Stomach (tissue), 9 donors: Measurements from ENCODE around the gene UBTD1. TPM values are rescaled to one million over a fixed set of nuclear protein-coding genes. Genes with fewer than 3 reads are reported as not detected.

ENCODE experiments used
- DNase-seq, 2 donors: peaks; one replicate each; pipeline versions ENCODE4 v3.0.0 to v3.0.0-alpha.2; 2013 to 2019
- H3K27ac ChIP-seq, 5 donors: fragments of 200-600 bp in 4 of 5; sonication (generic) in 4 of 5; one replicate each; pipeline ENCODE4 v1.5.1; 2013 to 2019; ENCODE audit warnings: mild to moderate bottlenecking in 1 of 5, moderate library complexity in 1 of 5
- H3K27me3 ChIP-seq, 3 donors: fragments of 200-600 bp; sonication (generic); one replicate each; pipeline ENCODE4 v1.5.1; 2017 to 2019; ENCODE audit warnings: mixed run types in 1 of 3
- H3K36me3 ChIP-seq, 4 donors: fragments of 200-600 bp; sonication (generic); 1 replicate in 3 of 4; 2 replicates in 1 of 4; pipeline ENCODE4 v1.5.1; 2016 to 2019
- H3K4me1 ChIP-seq, 4 donors: fragments of 200-600 bp; sonication (generic); one replicate each; pipeline ENCODE4 v1.5.1; 2016 to 2019
- H3K4me3 ChIP-seq, 4 donors: fragments of 200-600 bp; sonication (generic) in 3 of 4; one replicate each; pipeline ENCODE4 v1.5.1; 2016 to 2019; ENCODE audit warnings: mild to moderate bottlenecking in 1 of 4
- H3K9me3 ChIP-seq, 4 donors: fragments of 200-600 bp; sonication (generic); one replicate each; pipeline ENCODE4 v1.5.1; 2016 to 2019
- CTCF ChIP-seq, 7 experiments: fragments of 450-650 bp in 4 of 7; fragments of 200-600 bp in 3 of 7; sonication (generic) in 3 of 7; IDR thresholded peaks; one replicate each; pipeline ENCODE4 v1.5.1; 2016 to 2019; ENCODE audit warnings: antibody characterized with exemption in 7 of 7, control low read depth in 2 of 7, mild to moderate bottlenecking in 1 of 7
- EP300 ChIP-seq: sonication (generic); formaldehyde crosslinking; IDR thresholded peaks from one replicate; pipeline ENCODE4 v1.6.1; 2017; ENCODE audit warnings: antibody characterized with exemption
- POLR2A ChIP-seq, 4 donors: fragments of 450-650 bp; IDR thresholded peaks; one replicate each; pipeline ENCODE4 v1.6.1; 2016; ENCODE audit warnings: antibody characterized with exemption in 4 of 4, control low read depth in 2 of 4, mild to moderate bottlenecking in 1 of 4, moderate library complexity in 1 of 4
- POLR2AphosphoS5 ChIP-seq, 3 donors: sonication (generic); formaldehyde crosslinking; IDR thresholded peaks; one replicate each; pipeline ENCODE4 v1.6.1; 2016; ENCODE audit warnings: antibody characterized with exemption in 3 of 3
- WGBS, 5 donors: extraction: QIAGEN DNeasy Blood & Tissue Kit in 3 of 5; methylation state at CpG; one replicate each; pipeline versions ENCODE4 v1.1.5 to v1.1.7; 2013 to 2018; 5-methylcytosine and 5-hydroxymethylcytosine counted together
- intact Hi-C: fragments of 100-400 bp; cut with DNase I; formaldehyde crosslinking; loops from one replicate; pipeline ENCODE4 v1.15.1; 2023; ENCODE audit warnings: low total_unique reads
- polyA plus RNA-seq, 3 donors: library from polyadenylated mRNA; stranded (reverse); fragments of 200-250 nt; gene quantifications; one replicate each; pipeline ENCODE4 v1.2.3, GENCODE V29; 2013
- total RNA-seq, 5 donors: library from RNA; depleted of rRNA; stranded (reverse); fragments of >200 nt; gene quantifications; one replicate each; pipeline versions ENCODE4 v1.1.0 to v1.2.3, GENCODE V29; 2014 to 2016
- donor health status: healthy with polysubstance abuse.
- donor health status: Bipolar disorder and iron deficiency.
- donor health status: healthy.

UBTD1 gene
- total and polyA plus RNA-seq, 8 donors, result 1.3 to 22.9 (median 8.1) TPM

- 74 to 82% (median 81%) methylated on average over 7 of the region's 7 CpGs for WGBS, 5 donors
- TF ChIP-seq POLR2A (IDR thresholded peaks at IDR 0.05) (no peak), CTCF (IDR thresholded peaks at IDR 0.05) (no peak), POLR2AphosphoS5 (IDR thresholded peaks at IDR 0.05) (no peak), EP300 (no peak)
- DNase-seq, result no peak
- peaks cover 85 to 100% (median 99%) of the 10 kb centered on the region in 4 donors for H3K36me3 ChIP-seq
- intact Hi-C loops, result loop anchor here (10.0 kb wide), 1 partner anchor 95 kb away; no protein-coding TSS in a partner anchor
- no peaks in the 10 kb centered on the region for H3K27me3 ChIP-seq
- no peak overlapping the region for H3K27ac ChIP-seq
- no peak overlapping the region for H3K4me3 ChIP-seq
- peaks cover 6 to 17% (median 13%) of the 10 kb centered on the region in 4 donors for H3K4me1 ChIP-seq
- H3K9me3 ChIP-seq, result no peaks in the 10 kb centered on the region
Measured at GRCh38 chr10:97459933-97460332, 38.8 kb upstream of the UBTD1 start.

- DNase-seq, result no peak
- peaks cover 0 to 10% (median 6%) of the 10 kb centered on the region in 4 donors for H3K4me1 ChIP-seq
- TF ChIP-seq POLR2AphosphoS5 (IDR thresholded peaks at IDR 0.05), result no peak
- no peak for TF ChIP-seq POLR2A (IDR thresholded peaks at IDR 0.05)
- TF ChIP-seq EP300, result no peak
- TF ChIP-seq CTCF (IDR thresholded peaks at IDR 0.05), result no peak
- no peaks in the 10 kb centered on the region for H3K27me3 ChIP-seq
- H3K27ac ChIP-seq, result no peak overlapping the region
- H3K9me3 ChIP-seq, result no peaks in the 10 kb centered on the region
- 85 to 92% (median 88%) methylated on average over 2 of the region's 2 CpGs for WGBS, 5 donors
- H3K4me3 ChIP-seq, result no peak overlapping the region
- intact Hi-C loops, result loop anchor here (10.0 kb wide), 1 partner anchor 92 kb away; no protein-coding TSS in a partner anchor
- peaks cover 90 to 100% (median 100%) of the 10 kb centered on the region in 4 donors for H3K36me3 ChIP-seq
Measured at GRCh38 chr10:97462309-97462708, 36.4 kb upstream of the UBTD1 start.

- TF ChIP-seq POLR2A (IDR thresholded peaks at IDR 0.05) (no peak), EP300 (no peak), POLR2AphosphoS5 (IDR thresholded peaks at IDR 0.05) (peak in 1 of 3 donors; percentile 49), CTCF (IDR thresholded peaks at IDR 0.05) (peak in 5 of 7 experiments; percentile 52 to 88 (median 76))
- intact Hi-C loops, result loop anchor here (10.0 kb wide), 1 partner anchor 91 kb away; no protein-coding TSS in a partner anchor
- WGBS, 5 donors, result 70 to 79% (median 74%) methylated on average over 4 of the region's 4 CpGs
Measured at GRCh38 chr10:97463363-97464132, 35.2 kb upstream of the UBTD1 start.

GRCh38 chr10:97464226-97464625, 34.5 kb upstream of the UBTD1 start:
- 50 to 77% (median 73%) methylated on average over 1 of the region's 1 CpG for WGBS, 5 donors
- H3K27ac ChIP-seq, result peak overlapping the region in 4 of 5 donors; percentile 4 to 39 (median 34)
- intact Hi-C loops, result loop anchor here (10.0 kb wide), 1 partner anchor 91 kb away; no protein-coding TSS in a partner anchor

More at GRCh38 chr10:97463363-97464132, 35.2 kb upstream of the UBTD1 start:
- peak; percentile 59 to 80 for DNase-seq
- Histone ChIP-seq H3K27ac (peak overlapping the region in 4 of 5 donors; percentile 4 to 39 (median 34)), H3K27me3 (no peaks in the 10 kb centered on the region), H3K9me3 (no peaks in the 10 kb centered on the region), H3K36me3 (peaks cover 93 to 100% (median 100%) of the 10 kb centered on the region in 4 donors), H3K4me3 (no peak overlapping the region), H3K4me1 (peaks cover 0 to 10% (median 6%) of the 10 kb centered on the region in 4 donors)

More at GRCh38 chr10:97464226-97464625, 34.5 kb upstream of the UBTD1 start:
- Histone ChIP-seq H3K4me3 (no peak overlapping the region), H3K36me3 (peaks cover 93 to 100% (median 100%) of the 10 kb centered on the region in 4 donors), H3K4me1 (peaks cover 0 to 10% (median 6%) of the 10 kb centered on the region in 4 donors), H3K9me3 (no peaks in the 10 kb centered on the region), H3K27me3 (no peaks in the 10 kb centered on the region)
- no peak for DNase-seq
- TF ChIP-seq EP300, result no peak
- no peak for TF ChIP-seq CTCF (IDR thresholded peaks at IDR 0.05)
- no peak for TF ChIP-seq POLR2A (IDR thresholded peaks at IDR 0.05)
- TF ChIP-seq POLR2AphosphoS5 (IDR thresholded peaks at IDR 0.05), result no peak
